Stimulated activated CD4-positive, alpha-beta T cell treated with anti-CD3 and anti-CD28 coated beads, Interleukin-15, amount 100 ng/mL, for 24 hours (primary cell): ENCODE measurements around the gene NECTIN2.
A peak's percentile ranks its signal among the peaks of the same experiment; 100 is the strongest.
"Not testable (repeated sequence)": the region's sequence is repeated elsewhere in the genome, so short reads cannot be mapped to it uniquely, and the experiment has no call there.

Experiments used
- DNase-seq: peaks from one replicate; pipeline ENCODE4 v3.0.0-alpha.2; 2020

NECTIN2 gene

GRCh38 chr19:44887648-44888047 is 41.6 kb downstream of the NECTIN2 start:
- DNase-seq, result no peak

GRCh38 chr19:44888335-44888734 is 42.2 kb downstream of the NECTIN2 start:
- DNase-seq, result not testable (repeated sequence)

- DNase-seq, result no peak
Observed at GRCh38 chr19:44889830-44890365, 43.8 kb downstream of the NECTIN2 start.

GRCh38 chr19:44890366-44891015 is 44.4 kb downstream of the NECTIN2 start:
- DNase-seq, result no peak

- DNase-seq, result peak; percentile 100
Observed at GRCh38 chr19:44891016-44891882, 45.2 kb downstream of the NECTIN2 start, which contains the start of gene TOMM40. Gene TOMM40 (plus strand): TSS chr19:44891254. CDS start chr19:44891416, 162 bp downstream.

- no peak for DNase-seq
Observed at GRCh38 chr19:44892932-44893331, 46.8 kb downstream of the NECTIN2 start.

GRCh38 chr19:44893332-44894051 is 47.4 kb downstream of the NECTIN2 start:
- DNase-seq, result no peak

- no peak for DNase-seq
Observed at GRCh38 chr19:44894052-44894400, 47.9 kb downstream of the NECTIN2 start.

GRCh38 chr19:44894946-44895345 is 48.8 kb downstream of the NECTIN2 start:
- DNase-seq, result no peak

GRCh38 chr19:44897835-44898234 is 51.7 kb downstream of the NECTIN2 start:
- DNase-seq, result no peak

GRCh38 chr19:44900328-44901244 is 54.5 kb downstream of the NECTIN2 start:
- DNase-seq, result no peak

GRCh38 chr19:44903216-44903601 is 57.1 kb downstream of the NECTIN2 start:
- no peak for DNase-seq

GRCh38 chr19:44903602-44904425 is 57.7 kb downstream of the NECTIN2 start:
- peak; percentile 81 for DNase-seq

- peak; percentile 25 for DNase-seq
Observed at GRCh38 chr19:44904426-44904994, 58.4 kb downstream of the NECTIN2 start.

GRCh38 chr19:44905437-44906160 is 59.5 kb downstream of the NECTIN2 start, which contains the start of gene APOE:
Gene APOE (plus strand): TSS chr19:44905796. CDS start chr19:44906625, 829 bp downstream.
- DNase-seq, result no peak

- no peak for DNase-seq
Observed at GRCh38 chr19:44907613-44908012, 61.5 kb downstream of the NECTIN2 start.

- DNase-seq, result no peak
Observed at GRCh38 chr19:44908074-44908835, 62.2 kb downstream of the NECTIN2 start.

- no peak for DNase-seq
Observed at GRCh38 chr19:44908836-44909261, 62.8 kb downstream of the NECTIN2 start.

GRCh38 chr19:44909775-44910174 is 63.7 kb downstream of the NECTIN2 start:
- no peak for DNase-seq
